Ovary (tissue), 3 donors: Measurements from ENCODE around the gene CDHR1.

ENCODE experiments used
- EP300 ChIP-seq: sonication (generic); formaldehyde crosslinking; IDR thresholded peaks from one replicate; pipeline ENCODE4 v1.6.1; 2017; ENCODE audit warnings: antibody characterized with exemption
- TF ChIP-seq, protein P1 (sequence below), 3 donors: fragments of 450-650 bp in 2 of 3; fragments of 200-600 bp in 1 of 3; IDR thresholded peaks; one replicate each; pipeline versions ENCODE4 v1.5.1 to v1.8.0; 2016 to 2022; ENCODE audit warnings: antibody characterized with exemption in 3 of 3, mild to moderate bottlenecking in 1 of 3
- donor health status: DM: no; HTN: no; CAD: no.

DNA sequence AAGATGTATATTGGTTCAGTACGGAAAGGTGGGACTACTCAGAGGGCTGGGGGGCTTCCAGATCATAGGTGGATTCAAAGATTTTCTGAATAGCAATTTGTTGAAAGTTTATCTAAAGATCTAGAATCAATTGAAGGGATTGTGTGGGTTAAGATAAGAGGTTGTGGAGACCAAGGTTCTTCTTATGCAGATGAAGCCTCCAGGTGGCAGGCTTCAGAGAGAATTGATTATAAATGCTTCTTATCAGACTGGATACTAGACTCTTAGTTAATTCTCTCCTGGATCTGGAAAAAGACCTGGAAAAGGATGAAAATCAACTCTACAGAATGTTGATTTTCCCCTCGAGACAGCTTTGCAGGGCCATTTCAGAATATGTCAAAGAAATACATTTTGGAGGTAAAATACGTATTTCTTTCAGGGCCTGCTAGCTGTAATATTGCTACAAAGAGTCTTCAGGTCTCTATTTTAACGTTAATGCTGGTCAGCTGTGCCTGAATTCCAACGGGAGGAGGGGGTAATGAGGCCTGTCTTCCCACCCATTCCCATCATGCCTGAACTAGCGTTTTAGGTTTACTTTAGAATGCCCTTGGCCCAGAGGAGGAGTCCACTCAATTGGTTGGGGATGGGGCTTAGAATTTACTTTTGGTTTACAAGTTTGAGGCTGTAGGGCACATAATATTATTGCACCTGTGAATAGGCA lies 33.5 kb upstream of the CDHR1 start:
- TF ChIP-seq, protein P1, sequence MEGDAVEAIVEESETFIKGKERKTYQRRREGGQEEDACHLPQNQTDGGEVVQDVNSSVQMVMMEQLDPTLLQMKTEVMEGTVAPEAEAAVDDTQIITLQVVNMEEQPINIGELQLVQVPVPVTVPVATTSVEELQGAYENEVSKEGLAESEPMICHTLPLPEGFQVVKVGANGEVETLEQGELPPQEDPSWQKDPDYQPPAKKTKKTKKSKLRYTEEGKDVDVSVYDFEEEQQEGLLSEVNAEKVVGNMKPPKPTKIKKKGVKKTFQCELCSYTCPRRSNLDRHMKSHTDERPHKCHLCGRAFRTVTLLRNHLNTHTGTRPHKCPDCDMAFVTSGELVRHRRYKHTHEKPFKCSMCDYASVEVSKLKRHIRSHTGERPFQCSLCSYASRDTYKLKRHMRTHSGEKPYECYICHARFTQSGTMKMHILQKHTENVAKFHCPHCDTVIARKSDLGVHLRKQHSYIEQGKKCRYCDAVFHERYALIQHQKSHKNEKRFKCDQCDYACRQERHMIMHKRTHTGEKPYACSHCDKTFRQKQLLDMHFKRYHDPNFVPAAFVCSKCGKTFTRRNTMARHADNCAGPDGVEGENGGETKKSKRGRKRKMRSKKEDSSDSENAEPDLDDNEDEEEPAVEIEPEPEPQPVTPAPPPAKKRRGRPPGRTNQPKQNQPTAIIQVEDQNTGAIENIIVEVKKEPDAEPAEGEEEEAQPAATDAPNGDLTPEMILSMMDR (IDR thresholded peaks at IDR 0.05): no peak
- TF ChIP-seq EP300: no peak
